ENCODE measurements around the gene DYNLT2B. TPM values are rescaled to one million over a fixed set of nuclear protein-coding genes. Genes with fewer than 3 reads are reported as not detected.

The DYNLT2B gene
- 21.3 to 27.2 TPM (median 23.2 TPM) in 5 replicates for total RNA-seq (2022; extraction: Qiagen RNA extraction; ENCODE audit: low read depth)

GRCh38 chr3:196317687-196318467 lies at the start of gene DYNLT2B:
DYNLT2B (minus strand) TSS chr3:196318240; CDS start chr3:196318152, 88 bp downstream.

GRCh38 chr3:196287440-196288140 lies 30.4 kb downstream of the DYNLT2B start, which contains the start of gene PCYT1A:
PCYT1A (minus strand) TSS chr3:196287726; CDS start chr3:196270531, 17,195 bp downstream.

Other genes with a start within 250 kb of the DYNLT2B start
- 68.1 to 107 TPM (median 90.1 TPM) in 5 replicates for gene TFRC, start 236.2 kb downstream of the DYNLT2B start, total RNA-seq (2022; extraction: Qiagen RNA extraction; ENCODE audit: low read depth)
- not detected in 5 replicates for gene ZDHHC19, start 106.8 kb downstream of the DYNLT2B start, total RNA-seq (2022; extraction: Qiagen RNA extraction; ENCODE audit: low read depth)
- gene SLC51A, start 101.7 kb downstream of the DYNLT2B start, total RNA-seq (2022; extraction: Qiagen RNA extraction; ENCODE audit: low read depth) = not detected in 5 replicates
- 29.7 to 39.4 TPM (median 33.6 TPM) in 5 replicates for gene PCYT1A, start 30.5 kb downstream of the DYNLT2B start, total RNA-seq (2022; extraction: Qiagen RNA extraction; ENCODE audit: low read depth)
- 6.4 to 11.8 TPM (median 8.6 TPM) in 5 replicates for gene TM4SF19, start 20.1 kb upstream of the DYNLT2B start, total RNA-seq (2022; extraction: Qiagen RNA extraction; ENCODE audit: low read depth)
- 6.7 to 11.3 TPM (median 7.8 TPM) in 5 replicates for gene UBXN7, start 114.2 kb upstream of the DYNLT2B start, total RNA-seq (2022; extraction: Qiagen RNA extraction; ENCODE audit: low read depth)
- gene RNF168, start 185.5 kb upstream of the DYNLT2B start, total RNA-seq (2022; extraction: Qiagen RNA extraction; ENCODE audit: low read depth) = 3.3 to 4.8 TPM (median 4.1 TPM) in 5 replicates
- not detected in 5 replicates for gene SMCO1, start 197.1 kb upstream of the DYNLT2B start, total RNA-seq (2022; extraction: Qiagen RNA extraction; ENCODE audit: low read depth)

All from A549 treated with ZK216348 at 1 μM for 4 hours (cell line).